ENCODE results near the gene ORC3.
A peak's percentile ranks its signal among the peaks of the same experiment; 100 is the strongest.

ORC3 gene

GRCh38 chr6:87589693-87590416 is at the start of gene ORC3, which contains the start of gene RARS2:
TSS of gene ORC3 (plus strand) at chr6:87590135. CDS start at chr6:87590169, 34 bp downstream.
TSS of gene RARS2 (minus strand) at chr6:87589987. CDS start at chr6:87589957, 30 bp downstream.
- DNase-seq (ENCODE audit: low spot score): peak; percentile 99

DNA sequence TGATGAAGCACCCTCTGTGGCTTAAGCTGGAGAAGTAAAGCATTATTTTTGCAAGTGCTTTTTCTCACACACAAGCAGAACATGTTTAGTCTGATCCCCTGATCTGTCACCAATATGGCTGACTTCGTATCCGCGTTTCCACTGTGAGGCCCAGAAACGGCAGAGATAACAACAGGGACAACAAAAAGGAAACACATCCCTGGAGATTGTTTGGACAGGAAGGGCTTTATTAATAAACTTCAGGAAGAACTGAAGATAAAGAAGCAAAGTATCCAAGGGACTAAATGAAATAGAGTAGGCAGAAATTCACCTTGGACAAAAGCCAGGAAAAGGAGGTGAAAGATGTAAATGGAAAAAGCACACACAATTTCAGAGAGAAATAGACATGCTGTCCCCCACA is 49.4 kb upstream of the ORC3 start:
- DNase-seq (ENCODE audit: low spot score): no peak

DNA sequence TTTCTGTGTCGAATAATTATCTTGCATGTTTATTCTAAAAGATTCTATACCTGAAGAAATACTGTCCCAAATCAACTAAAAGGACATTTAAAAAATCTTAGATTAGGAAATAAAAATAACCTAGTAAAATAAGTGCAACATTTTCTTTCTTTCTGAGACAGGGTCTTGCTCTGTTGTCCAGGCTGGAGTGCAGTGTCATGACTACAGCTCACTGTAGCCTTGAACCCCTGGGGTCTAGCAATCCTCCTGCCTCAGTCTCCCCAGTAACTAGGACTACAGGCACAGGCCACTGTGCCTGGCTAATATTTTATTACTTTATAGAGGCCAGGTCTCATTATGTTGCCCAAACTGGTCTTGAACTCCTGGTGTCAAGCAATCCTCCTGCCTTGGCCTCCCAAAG is 48.9 kb upstream of the ORC3 start:
- DNase-seq (ENCODE audit: low spot score): no peak

DNA sequence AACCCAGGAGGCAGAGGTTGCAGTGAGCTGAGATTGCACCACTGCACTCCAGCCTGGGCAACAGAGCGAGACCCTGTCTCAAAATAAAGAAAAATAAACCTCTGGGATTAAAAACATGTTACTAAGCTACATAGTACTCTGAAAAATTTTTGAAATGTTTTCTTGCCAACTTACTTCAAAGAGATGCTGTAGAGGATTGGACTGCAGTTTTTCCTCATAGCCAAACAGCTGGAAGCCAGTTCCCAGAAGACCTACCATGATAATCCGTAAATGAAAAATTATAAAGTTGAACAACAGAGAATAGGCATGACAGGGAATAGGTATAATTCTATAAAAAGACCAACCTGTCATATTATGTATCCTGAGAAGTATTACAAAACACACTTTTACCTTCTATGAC is 48.2 kb upstream of the ORC3 start:
- DNase-seq (ENCODE audit: low spot score): no peak

DNA sequence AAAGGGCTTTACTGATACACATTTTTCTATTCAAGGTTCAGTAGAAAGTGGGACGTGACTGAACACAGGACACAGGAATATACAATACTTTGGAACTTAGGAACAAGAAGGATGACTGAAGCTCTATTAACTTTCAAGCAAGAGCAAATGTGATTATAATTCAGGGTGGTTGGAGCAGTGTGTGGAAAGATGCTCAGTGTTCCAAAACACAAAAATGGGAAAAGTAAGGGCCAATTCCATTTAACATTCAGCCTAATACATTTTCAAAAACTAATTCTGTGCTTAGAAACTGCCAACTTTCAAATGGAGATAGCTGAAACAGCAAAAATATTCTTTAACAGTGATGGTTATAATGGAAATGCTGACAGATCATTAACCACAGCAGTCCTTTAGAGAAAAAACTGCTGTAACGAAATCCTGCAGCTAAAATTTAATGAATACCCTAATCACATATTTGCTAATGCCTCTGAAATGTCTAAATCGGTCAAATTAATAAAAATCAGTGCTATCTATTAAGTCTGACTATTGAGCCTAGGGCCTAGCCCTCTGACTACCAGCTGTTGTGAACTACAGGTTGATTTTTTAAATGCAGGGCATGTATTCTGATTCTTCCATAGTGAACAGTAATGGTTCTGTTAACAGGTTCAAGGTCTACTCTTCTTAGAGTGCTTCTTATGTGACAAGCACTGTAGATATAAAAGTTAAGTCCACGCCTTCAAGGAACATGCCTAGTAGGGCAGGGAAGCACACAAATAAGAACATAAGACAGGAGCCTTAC is 46.0 kb upstream of the ORC3 start:
- DNase-seq (ENCODE audit: low spot score): no peak

GRCh38 chr6:87544474-87544735 is 45.5 kb upstream of the ORC3 start:
- DNase-seq (ENCODE audit: low spot score): no peak

- DNase-seq (ENCODE audit: low spot score): no peak
Measured at GRCh38 chr6:87551799-87552198, 38.1 kb upstream of the ORC3 start.

- no peak for DNase-seq (ENCODE audit: low spot score)
Measured at GRCh38 chr6:87553159-87553765, 36.7 kb upstream of the ORC3 start.

DNA sequence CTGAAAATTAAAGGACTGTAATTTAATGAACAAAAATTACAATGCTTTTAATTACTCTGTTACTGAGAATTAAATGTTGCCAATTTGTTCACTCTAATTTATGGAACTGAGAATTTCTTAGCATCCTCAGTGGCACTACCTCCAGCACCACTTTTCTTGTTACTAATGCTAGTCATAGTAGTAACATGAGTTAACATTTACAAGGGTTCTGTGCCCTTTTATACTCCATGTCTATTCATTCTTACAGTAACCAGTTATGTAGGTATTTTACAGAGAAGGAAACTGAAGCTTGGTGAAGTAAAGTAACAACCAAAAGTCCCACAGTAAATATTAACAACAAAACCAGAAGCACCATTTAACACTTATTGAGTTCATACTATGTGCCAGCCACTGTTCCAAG is 34.4 kb upstream of the ORC3 start:
- DNase-seq (ENCODE audit: low spot score): no peak

DNA sequence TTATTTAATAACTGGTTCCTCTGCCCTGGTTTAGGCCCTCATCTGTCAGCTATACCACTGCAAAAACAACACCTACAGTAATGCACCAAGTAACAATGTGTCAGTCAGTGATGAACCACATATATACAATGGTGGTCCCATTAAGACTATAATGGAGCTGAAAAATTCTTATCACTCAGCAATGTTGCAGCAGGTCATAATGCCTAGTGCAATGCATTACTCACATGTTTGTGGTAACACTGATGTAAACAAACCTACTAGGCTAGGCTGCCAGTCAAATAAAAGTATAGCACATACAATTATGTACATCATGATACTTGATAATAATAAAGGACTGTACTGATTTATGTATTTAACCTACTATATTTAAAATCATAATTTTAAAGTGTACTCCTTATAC is 31.5 kb upstream of the ORC3 start:
- no peak for DNase-seq (ENCODE audit: low spot score)

GRCh38 chr6:87561017-87561416 is 28.9 kb upstream of the ORC3 start:
- peak; percentile 46 for DNase-seq (ENCODE audit: low spot score)

DNA sequence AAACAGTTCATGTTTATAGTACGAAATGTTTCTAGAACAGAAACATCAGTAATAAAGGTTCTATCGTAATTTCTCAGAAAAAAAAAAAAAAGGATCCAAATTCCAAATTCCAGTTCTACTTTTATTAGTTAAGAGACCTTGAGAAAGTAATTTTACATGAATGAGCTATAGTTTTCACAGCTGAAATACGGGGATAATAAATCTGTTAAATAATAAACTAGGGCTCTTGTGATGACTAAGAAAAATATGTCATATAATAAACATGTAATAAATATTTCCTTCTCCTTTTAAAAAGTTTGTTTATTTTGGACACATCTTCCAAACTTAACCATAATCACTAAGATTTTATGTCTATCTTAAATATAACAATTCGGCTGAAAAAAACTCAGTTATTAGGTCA is 17.9 kb upstream of the ORC3 start:
- no peak for DNase-seq (ENCODE audit: low spot score)

DNA sequence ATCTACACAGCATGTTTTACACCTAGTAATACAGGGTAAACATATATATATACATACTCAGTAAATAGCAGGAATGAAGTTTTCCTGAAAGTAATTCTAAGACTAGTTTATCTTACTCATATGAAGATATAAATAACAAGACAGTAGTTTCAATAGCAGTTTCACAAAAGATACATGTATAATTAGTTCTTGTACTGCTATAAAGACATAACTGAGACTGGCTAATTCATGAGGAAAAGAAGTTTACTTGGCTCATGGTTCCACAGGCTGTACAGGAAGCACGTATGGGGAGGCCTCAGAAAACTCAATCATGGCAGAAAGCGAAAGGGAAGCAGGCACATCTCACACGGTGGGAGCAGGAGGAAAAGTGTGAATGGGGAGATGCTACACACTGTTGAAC is 17.1 kb upstream of the ORC3 start:
- DNase-seq (ENCODE audit: low spot score): no peak

GRCh38 chr6:87573307-87574024 is 16.5 kb upstream of the ORC3 start:
- DNase-seq (ENCODE audit: low spot score): no peak

DNA sequence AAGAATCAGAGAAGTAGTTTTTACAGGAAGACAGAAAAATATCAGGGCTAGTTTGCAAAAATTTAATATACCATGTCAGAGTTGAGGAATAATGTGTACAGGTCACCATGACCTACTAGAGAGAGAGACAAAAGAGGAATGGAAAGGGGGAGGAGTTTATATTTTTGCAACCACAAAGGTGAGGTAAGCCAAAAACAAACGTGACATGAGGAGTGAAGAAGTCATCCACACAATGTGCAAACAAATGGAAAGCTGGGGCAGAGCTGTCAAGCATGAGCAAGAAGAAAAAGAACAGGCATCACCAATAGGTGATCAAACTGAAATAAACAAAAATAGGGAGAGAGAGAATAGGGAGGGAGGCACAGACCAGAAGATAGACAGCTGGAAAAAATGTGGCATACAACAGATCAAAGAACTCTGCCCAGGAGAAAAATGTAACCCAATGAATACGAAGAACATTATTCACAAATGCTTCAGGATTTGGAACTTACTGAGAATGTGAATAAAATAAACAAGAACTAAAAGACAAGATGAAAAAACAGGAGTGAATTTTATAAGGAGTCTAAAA is 15.6 kb upstream of the ORC3 start:
- DNase-seq (ENCODE audit: low spot score): no peak

DNA sequence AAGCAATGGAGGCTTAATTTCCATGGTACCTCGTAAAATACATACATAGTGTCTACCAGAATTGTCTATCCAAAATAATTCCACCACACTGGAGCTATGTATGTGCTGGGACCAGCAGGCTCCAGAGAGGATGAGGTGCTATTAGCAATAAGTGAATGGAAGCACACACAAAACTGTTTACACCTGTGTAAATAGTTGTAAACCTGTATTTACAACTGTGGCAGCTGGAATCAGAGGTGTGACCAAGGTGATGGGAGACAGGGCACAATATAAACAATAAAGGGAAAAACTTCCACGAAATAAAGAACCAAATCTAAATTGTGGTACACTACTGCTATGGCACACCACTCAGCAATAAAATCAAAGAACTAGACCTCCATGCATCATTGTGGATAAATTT is 14.5 kb upstream of the ORC3 start:
- DNase-seq (ENCODE audit: low spot score): no peak

- no peak for DNase-seq (ENCODE audit: low spot score)
Measured at GRCh38 chr6:87583822-87584221, 6.1 kb upstream of the ORC3 start.

DNA sequence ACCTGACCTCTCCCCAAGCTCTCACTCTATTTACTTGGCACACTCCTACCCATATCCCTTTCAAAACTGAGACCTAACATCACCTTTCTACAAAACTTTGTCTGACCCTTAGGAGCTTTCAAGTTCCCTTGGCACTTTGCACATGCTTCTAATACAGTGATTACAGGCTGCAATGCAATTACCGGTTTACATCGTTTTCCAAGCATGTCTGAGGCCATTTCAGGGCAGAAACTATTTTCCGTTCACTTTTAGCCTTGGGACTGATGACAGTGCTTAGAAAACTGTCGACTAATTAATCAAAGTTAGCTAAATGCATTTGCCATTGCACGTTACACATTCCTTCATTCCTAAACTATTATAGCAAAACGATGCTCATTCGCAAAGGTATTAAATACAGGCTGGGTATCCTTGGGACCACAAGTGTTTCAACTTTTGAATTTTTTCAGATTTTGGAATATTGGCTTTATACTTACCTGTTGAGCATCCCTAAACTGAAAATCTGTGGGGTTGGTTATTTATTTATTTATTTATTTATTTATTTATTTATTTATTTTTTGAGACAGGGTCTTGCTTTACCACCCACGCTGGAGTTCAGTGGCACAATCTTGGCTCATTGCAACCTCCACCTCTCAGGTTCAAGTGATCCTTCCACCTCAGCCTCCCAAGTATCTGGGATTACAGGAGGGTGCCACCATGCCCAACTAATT is 3.4 kb upstream of the ORC3 start:
- DNase-seq (ENCODE audit: low spot score): no peak

DNA sequence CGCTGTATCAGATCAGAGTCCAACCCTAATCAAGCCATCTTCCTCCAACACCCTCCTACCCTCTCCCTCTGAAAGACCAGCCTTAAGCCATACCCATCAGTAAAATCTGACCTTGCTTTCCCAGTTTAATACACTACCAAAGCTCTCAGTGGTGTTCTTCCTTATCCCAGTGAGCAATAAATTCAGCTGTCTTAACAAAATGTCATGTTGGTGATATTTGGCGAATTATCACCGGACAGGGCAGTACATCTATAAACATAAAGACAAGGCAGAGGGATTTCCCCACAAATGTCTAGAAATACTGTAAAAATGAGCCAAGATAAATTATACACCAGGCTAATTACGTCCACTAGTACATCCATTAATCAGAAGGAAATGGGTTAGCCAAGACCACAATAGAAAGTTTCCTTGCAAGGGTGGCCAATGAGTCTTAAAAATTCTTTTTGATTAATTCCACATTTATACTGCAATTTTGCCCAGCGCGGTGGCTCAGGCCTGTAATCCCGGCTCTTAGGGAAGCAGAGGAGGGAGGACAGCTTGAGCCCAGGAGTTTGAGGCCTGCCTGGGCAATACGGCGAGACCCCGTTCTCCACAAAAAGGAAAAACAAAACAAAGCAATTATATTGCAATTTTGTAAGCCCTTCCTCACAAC is 1.1 kb upstream of the ORC3 start:
- DNase-seq (ENCODE audit: low spot score): peak; percentile 18

DNA sequence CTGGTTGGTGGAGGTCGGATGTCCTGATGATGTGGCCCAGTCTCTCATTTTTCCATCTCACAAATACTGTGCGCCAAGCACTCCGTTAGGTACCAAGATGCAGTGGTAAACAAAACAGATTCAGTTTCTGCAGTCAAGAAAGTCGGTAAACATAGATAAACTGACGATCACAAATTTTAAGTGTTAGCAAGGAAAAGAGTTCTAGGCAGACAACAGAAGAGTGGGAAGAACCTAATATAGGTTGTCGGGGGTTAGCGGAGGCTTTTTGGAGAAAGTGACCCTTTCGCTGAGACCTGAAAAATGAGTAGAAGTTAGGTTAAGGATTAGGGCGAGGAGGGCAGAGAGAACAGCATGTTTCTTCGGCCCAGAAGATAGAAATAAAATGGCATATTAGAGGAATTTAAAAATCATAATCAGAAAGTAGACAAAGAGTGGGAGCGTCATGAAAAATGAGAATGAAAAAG is 514 bp downstream of the ORC3 start:
- DNase-seq (ENCODE audit: low spot score): no peak

DNA sequence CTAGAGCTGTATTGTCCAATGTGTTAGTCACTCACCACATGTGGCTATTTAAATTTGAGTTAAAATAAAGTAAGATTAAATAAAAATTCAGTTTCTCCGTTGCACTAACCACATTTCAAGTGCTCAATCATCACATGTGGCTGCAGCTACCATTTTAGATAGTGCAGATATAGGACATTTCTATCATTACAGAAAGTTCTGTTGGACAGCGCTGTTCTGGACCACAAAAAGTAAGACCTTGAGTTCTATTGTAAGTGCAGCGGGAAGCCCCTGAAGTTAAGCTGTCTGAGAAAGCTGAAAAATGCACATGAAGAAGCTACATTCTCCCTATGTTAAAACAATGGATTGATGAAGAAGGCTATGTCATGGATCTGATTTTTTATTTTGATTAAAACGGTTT is 1.1 kb downstream of the ORC3 start:
- no peak for DNase-seq (ENCODE audit: low spot score)
